ENCODE measurements around the gene LRRC51. TPM values are rescaled to one million over a fixed set of nuclear protein-coding genes. Genes with fewer than 3 reads are reported as not detected.

Gene LRRC51
- total and polyA plus RNA-seq, 2 of the 8 experiments (the other 6 are each of a cell fraction or from before 2014, with no cell fraction given): 7.7 to 7.9 TPM

DNA sequence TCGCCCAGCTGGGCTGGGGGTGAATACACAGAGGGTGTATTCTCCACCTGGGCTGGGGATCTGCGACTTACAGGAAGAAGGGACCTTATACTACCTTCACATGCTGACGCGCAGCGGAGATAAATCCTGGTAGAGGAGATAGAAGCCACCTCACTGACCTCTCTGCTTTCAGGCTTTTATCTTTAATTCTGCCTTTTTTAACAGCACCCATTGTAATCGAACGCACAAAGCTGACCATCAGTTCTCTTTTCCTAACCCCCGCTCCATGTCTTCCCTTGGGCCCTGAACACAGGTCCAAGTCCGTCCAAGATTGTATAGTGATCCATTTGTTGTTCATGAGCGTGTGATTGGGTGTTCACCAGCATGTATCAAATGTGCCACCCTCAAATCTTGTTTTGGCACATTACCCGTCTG is 23.1 kb downstream of the LRRC51 start:
- Histone ChIP-seq H2BK12ac (ENCODE audit: low read depth, low read length) (peak overlapping the region; percentile 41), H2BK15ac (ENCODE audit: low read length) (no peak overlapping the region), H4K8ac (ENCODE audit: extremely low read depth, insufficient read depth, low read length) (peak overlapping the region; percentile 97), H3K4me3 (ENCODE audit: extremely low read depth in 1 of 4, insufficient read depth in 2 of 4, low read depth in 3 of 4, low read length in 4 of 4) (peak overlapping the region; percentile 16 to 53 (median 30); a peak in 5 of 8 replicates), H4K91ac (replicated peaks; ENCODE audit: insufficient read length, low read length) (peak overlapping the region; percentile 70), H3K9me3 (ENCODE audit: insufficient read depth in 2 of 2, low read depth in 1 of 2, low read length in 1 of 2) (no peaks in the 10 kb centered on the region), H3K23me2 (ENCODE audit: low read depth, low read length) (peaks cover 6% of the 10 kb centered on the region), H4K20me1 (replicated peaks in 1 of 2; ENCODE audit: control insufficient read depth in 1 of 2, insufficient read depth in 2 of 2, low read length in 2 of 2) (peaks cover 0 to 7% of the 10 kb centered on the region in 2 experiments), H4K5ac (ENCODE audit: insufficient read length, low read depth, low read length) (peak overlapping the region; percentile 49), H3K4me1 (replicated peaks in 1 of 4; ENCODE audit: control insufficient read depth in 3 of 4, insufficient read depth in 4 of 4, low read length in 3 of 4) (peaks cover 3 to 14% (median 5%) of the 10 kb centered on the region in 4 experiments; a peak in 6 of 7 replicates), H3K36me3 (ENCODE audit: control insufficient read depth in 2 of 4, insufficient read depth in 4 of 4, low read length in 3 of 4) (peaks cover 8 to 12% (median 9%) of the 10 kb centered on the region in 4 experiments; a peak in 7 of 8 replicates), H3K9ac (replicated peaks in 1 of 4; ENCODE audit: extremely low read depth in 1 of 4, low read depth in 3 of 4, low read length in 3 of 4) (peak overlapping the region in 3 of 4 experiments; percentile 51 to 73 (median 59); a peak in 6 of 7 replicates), H3K4ac (replicated peaks; ENCODE audit: insufficient read length, low read depth, low read length) (peak overlapping the region; percentile 69), H3K18ac (ENCODE audit: extremely low read depth, low read length) (no peak overlapping the region), H3K4me2 (ENCODE audit: insufficient read depth in 1 of 2, low read depth in 2 of 2, low read length in 2 of 2) (peak overlapping the region; percentile 80 to 91), H2AFZ (ENCODE audit: low read length) (0 out of 2 replicates have a peak overlapping the region, but pooled peaks have one; percentile 70), H3K23ac (ENCODE audit: insufficient read length) (no peak overlapping the region), H3K79me1 (ENCODE audit: low read depth, low read length) (peaks cover 13% of the 10 kb centered on the region), H2AK5ac (ENCODE audit: low read depth, low read length) (no peak overlapping the region), H2BK5ac (ENCODE audit: low read depth, low read length) (peak overlapping the region; percentile 79; the same call in 1 of the 2 replicates), H3K27me3 (replicated peaks in 1 of 4; ENCODE audit: control insufficient read depth in 3 of 4, extremely low read depth in 1 of 4, insufficient read depth in 3 of 4, low read length in 3 of 4) (no peaks in the 10 kb centered on the region), H3K79me2 (ENCODE audit: control insufficient read depth in 1 of 2, insufficient read depth in 2 of 2, low read length in 2 of 2) (peaks cover 10 to 34% of the 10 kb centered on the region in 2 experiments), H3K14ac (ENCODE audit: insufficient read length) (no peak overlapping the region), H2BK20ac (ENCODE audit: low read length) (no peak overlapping the region), H3K56ac (replicated peaks; ENCODE audit: insufficient read length, low read depth, low read length) (no peak overlapping the region), H3K27ac (ENCODE audit: low read depth, low read length) (peak overlapping the region; percentile 82), H2BK120ac (replicated peaks; ENCODE audit: low read depth, low read length) (no peak overlapping the region)
- DNase-seq (ENCODE audit: low read depth in 1 of 2, low spot score in 2 of 2) (no peak), FAIRE-seq (no peak)
- WGBS, 2 experiments (ENCODE audit: extremely low coverage in 1 of 2, insufficient coverage in 1 of 2, insufficient read length in 1 of 2, insufficient replicate concordance in 2 of 2, low coverage in 1 of 2, low lambda C conversion rate in 2 of 2, missing lambda C conversion rate in 1 of 2): 80% methylated on average over 11 of the region's 11 CpGs; no CpG with 5 or more reads in 1 of the 2 experiments
- ChIA-PET POLR2A (ENCODE audit: partially characterized antibody) (interaction anchor here (1.1 to 14.4 kb wide), 5 partner anchors 9 to 328 kb away, joined by 3 to 144 read pairs (median 41); partner anchors contain the start of genes ANAPC15, INPPL1 and LRRC51), CTCF (ENCODE audit: partially characterized antibody) (interaction anchor here (1.2 kb wide), 2 partner anchors 14 to 29 kb away, joined by 3 read pairs; no protein-coding TSS in a partner anchor)
- TF ChIP-seq KDM4A (IDR thresholded peaks at IDR 0.05; ENCODE audit: low read depth, low read length, severe bottlenecking): no peak
- no peak for TF ChIP-seq CHD2 (IDR thresholded peaks at IDR 0.05; ENCODE audit: low read length)
- no peak for TF ChIP-seq SAP30 (IDR thresholded peaks at IDR 0.05; ENCODE audit: insufficient read depth, insufficient replicate concordance, low read length)
- no peak for TF ChIP-seq RFX5 (IDR thresholded peaks at IDR 0.05; ENCODE audit: borderline replicate concordance, low read depth, low read length)
- TF ChIP-seq, protein P1, sequence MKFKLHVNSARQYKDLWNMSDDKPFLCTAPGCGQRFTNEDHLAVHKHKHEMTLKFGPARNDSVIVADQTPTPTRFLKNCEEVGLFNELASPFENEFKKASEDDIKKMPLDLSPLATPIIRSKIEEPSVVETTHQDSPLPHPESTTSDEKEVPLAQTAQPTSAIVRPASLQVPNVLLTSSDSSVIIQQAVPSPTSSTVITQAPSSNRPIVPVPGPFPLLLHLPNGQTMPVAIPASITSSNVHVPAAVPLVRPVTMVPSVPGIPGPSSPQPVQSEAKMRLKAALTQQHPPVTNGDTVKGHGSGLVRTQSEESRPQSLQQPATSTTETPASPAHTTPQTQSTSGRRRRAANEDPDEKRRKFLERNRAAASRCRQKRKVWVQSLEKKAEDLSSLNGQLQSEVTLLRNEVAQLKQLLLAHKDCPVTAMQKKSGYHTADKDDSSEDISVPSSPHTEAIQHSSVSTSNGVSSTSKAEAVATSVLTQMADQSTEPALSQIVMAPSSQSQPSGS (IDR thresholded peaks at IDR 0.05; ENCODE audit: low read length): no peak
